Hematopoietic multipotent progenitor cell treated with erythropoietin and hydrocortisone succinate and interleukin-3 and kit ligand, for 6 days (in vitro differentiated cells): ENCODE data around the gene FBXL14.

ENCODE experiments used
- DNase-seq: peaks from one replicate; pipeline ENCODE4 v3.0.0-alpha.2; 2015

FBXL14 gene, protein sequence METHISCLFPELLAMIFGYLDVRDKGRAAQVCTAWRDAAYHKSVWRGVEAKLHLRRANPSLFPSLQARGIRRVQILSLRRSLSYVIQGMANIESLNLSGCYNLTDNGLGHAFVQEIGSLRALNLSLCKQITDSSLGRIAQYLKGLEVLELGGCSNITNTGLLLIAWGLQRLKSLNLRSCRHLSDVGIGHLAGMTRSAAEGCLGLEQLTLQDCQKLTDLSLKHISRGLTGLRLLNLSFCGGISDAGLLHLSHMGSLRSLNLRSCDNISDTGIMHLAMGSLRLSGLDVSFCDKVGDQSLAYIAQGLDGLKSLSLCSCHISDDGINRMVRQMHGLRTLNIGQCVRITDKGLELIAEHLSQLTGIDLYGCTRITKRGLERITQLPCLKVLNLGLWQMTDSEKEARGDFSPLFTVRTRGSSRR

GRCh38 chr12:1594261-1595025 is at the start of gene FBXL14:
FBXL14 (minus strand) TSS chr12:1594581; CDS start chr12:1594066, 515 bp downstream.
- peak; percentile 96 for DNase-seq

- no peak for DNase-seq
Measured at GRCh38 chr12:1643905-1644533, 49.6 kb upstream of the FBXL14 start.

GRCh38 chr12:1643043-1643442 is 48.7 kb upstream of the FBXL14 start:
- no peak for DNase-seq

GRCh38 chr12:1642513-1642912 is 48.1 kb upstream of the FBXL14 start:
- DNase-seq, result no peak

DNA sequence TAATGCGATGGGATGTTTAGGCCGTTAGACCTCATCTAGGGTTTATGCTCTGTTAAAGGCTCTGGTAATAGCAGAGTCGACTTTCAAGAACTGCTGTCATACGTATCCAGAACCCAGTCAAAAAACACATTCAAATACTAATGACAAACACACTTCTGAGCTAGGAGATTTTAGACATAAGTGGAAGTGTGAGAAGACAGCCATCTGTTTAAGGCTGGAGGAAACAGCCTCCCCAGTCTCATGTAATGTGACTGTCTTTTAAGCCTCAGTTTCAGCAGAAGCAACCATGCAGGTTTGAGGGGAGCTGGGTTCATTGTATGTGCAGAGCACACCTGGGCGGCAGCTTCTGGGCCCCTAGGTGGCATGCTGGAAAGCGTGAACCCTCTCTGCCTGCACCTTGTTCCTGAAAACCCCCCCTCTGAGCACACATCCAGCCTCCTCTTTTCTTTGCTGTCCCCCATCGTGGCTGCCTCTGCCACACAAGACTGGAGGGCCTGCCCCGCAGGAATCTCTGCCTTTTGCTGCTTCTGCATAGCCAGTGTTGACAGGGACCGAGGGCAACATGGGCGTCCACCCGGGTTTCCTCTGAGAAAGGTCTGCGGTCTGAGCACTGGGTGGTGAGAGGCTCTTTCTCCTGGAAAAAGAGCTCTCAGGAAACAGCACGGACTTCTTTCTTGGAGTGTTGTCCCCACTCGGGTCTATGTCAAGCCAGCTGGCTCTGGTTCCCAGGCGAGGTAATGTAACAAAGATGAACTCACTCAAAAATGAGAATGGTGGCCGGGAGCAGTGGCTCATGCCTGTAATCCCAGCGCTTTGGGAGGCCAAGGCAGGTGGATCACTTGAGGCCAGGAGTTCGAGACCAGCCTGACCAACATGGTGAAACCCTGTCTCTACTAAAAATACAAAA is 46.2 kb upstream of the FBXL14 start:
- no peak for DNase-seq

GRCh38 chr12:1639538-1639937 is 45.2 kb upstream of the FBXL14 start:
- no peak for DNase-seq

- no peak for DNase-seq
Measured at GRCh38 chr12:1638203-1638602, 43.8 kb upstream of the FBXL14 start.

DNA sequence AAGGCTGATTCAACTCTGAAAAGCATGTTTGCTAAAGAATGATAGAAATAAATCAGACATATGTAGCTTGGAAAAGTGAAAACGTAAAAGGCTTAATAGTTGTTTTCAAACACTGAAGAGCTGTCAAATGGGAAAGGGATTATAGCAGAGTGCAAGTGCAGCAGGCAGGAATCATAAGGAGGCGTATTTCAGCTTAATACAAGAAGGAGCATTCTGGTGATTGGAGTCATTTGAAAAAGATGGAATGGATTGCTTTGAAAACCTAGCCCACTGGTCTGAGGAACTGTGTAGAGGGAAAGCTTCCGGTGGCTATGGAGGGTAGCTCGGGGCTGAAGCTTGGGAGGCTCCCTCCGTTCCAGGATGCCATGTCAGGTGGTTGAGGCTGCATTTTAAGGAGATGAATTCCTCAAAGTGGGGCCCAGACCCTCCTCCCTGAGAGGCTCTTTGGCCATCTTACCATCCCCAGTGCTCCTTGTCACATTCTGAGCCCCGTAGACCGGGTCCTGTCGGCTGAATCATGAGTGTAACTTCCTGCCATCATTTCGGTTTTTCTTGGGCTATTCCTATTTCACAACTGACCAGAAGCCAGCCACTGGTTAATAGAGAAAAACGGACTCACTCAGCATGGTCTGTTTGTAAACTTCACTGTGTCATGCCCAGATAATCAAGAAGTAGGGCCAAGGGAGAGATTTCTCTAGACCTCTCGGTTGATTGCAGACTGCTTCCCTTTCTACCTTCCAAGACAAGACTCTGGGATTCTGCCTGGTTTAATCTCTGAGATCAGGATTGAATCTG is 41.1 kb upstream of the FBXL14 start:
- peak; percentile 50 for DNase-seq

DNA sequence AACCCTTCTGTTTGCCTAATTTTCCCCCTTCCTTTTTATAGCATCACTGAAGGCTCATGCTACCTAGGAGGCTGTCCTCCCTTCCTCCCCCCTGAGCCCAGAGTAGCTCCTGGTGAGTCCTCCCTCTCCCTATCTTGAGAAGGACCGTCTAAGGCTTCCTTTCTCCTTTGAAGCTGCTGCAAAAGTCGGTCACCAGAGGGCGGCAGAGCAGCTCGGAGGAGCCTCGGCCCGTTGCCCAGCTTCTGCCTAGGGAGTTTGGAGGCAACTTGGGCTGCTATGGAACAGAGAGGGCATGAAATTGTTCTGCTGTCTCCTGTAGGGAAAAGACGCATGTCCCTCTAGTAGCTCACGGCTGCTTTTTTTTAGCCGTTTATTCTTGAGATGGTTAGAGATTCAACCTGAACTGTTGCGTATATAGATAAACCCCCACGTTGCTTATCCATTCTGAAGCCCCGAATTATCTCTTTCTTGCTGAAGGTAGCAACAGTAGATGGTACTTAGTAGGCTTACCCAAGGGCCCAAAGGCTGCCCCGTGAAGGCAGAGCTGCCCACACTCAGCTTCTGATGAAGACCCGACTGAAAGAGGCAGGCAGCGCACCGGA is 40.3 kb upstream of the FBXL14 start:
- peak; percentile 92 for DNase-seq

GRCh38 chr12:1634149-1634548 is 39.8 kb upstream of the FBXL14 start:
- no peak for DNase-seq

- DNase-seq, result no peak
Measured at GRCh38 chr12:1633459-1633858, 39.1 kb upstream of the FBXL14 start.

DNA sequence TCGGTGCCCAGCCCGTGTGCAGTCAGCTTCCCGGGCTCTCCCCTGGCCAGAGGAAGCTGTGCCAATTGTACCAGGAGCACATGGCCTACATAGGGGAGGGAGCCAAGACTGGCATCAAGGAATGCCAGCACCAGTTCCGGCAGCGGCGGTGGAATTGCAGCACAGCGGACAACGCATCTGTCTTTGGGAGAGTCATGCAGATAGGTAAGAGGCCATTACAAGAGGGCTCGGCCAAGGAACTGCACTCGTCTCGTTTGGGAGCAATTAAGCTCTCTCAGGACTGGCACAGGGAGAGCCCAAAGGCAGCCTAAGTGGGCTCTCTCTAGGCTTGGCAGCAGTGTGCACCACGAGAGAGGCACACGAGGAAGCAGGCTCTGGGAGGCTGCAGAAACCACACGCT is 38.3 kb upstream of the FBXL14 start:
- no peak for DNase-seq

DNA sequence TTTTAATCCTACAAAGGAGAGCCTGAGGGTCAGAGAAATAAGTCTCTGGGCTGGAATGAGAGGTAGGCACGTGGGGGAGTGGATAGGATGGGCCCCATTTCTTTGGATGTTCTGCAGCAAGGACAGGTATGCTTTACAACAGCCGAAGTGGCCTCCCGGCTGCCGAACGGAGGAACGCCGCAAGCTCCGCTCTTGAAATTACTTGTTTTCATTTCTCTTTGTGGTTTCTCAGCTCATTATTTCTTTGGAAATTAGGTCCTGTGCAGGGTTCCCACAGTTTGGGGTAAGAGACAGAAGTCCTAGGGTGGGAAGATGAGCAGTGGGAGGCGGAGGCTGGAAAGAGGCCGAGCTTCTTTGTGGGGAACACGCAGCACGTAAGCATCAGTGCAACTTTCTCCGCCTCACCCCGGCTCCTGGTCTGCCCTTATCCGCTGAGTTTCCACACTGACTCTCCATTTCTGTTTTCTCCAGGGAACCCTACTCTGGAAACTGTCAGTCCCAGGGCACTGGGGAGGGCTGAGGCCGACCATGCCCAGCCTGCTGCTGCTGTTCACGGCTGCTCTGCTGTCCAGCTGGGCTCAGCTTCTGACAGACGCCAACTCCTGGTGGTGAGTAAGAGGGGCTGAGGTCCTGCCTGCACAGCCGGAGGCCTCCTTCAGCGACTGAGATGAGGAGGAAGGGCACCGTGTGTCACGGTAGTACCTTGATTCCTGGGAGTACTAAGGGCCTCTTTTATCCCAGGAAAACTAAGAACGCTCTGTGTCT is 36.6 kb upstream of the FBXL14 start:
- DNase-seq, result no peak

- DNase-seq, result peak; percentile 50
Measured at GRCh38 chr12:1630133-1630826, 35.9 kb upstream of the FBXL14 start.

DNA sequence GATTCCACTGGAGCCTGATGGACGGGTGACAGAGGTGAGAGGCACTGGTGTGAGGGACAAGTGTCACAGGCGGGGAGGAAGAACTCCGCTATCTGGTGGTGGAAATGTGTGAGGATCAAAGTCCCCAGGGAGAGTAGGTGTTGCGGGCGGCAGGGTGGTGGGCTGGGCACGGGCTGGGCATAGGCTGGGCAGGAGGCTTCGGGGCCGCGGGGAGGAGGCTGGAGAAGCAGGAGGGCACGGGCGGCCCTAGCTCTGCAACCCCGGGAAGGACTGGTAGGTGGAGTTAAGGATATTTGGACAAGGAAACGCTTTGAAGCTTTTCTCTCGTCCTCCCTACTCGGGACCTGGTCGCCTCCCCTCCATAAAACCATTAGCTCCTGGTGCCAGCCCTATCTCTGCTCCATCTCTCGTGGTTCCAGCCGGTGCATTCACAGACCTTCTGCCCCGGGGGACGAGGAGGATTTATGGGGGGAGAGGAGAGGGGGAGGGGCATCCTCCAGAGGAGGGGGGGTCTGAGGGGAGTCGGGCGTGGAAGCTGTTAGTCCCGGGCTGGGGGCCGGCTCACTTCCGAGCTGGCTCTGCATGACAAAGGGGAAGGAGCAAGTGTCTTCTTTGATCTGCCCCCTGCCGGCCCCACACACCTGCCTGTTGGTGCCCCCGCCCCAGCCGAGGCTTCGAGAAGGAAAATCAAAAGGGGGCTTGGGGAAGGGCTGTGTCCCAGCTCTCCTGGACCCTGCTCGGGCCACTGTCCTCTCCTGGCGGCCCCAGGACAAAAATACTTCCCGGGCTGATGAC is 35.2 kb upstream of the FBXL14 start:
- no peak for DNase-seq

DNA sequence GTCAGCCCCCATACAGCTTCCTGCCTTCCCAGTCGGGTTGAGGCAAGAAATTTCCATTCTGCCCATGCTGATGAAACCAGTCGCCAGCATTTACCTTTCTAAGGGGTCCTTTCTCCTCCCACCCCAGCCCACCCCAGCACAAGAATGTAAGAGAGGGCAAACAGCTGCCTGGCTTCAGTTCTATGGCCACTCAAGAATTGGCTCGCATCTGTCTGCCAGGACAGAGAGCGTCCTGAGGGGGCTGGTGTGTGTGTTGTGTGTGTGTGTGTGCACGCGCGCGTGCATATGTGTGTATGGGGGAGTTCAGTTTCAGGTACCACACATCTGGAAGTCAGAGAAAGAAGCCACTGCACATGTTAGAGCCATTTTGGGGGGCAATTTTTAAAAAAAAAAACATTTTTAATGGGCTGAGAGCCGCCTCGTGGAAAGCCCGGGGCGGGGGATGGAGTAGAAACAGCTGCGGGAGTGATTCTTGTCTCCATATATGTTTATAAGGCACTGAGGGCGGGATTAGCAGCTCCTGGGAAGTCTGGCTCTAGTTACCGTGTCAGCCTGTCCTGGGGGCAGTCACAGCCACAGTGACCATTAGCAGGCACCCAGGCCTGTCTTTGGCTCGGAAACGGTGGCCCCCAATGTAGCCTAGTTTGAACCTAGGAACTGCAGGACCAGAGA is 34.4 kb upstream of the FBXL14 start, which contains the start of gene WNT5B:
Gene WNT5B, plus strand, starts transcription at position 566 of the 672 bp plus-strand sequence. CDS start 2,124 bp downstream, outside the sequence.
- no peak for DNase-seq

GRCh38 chr12:1622406-1622805 is 28.0 kb upstream of the FBXL14 start:
- DNase-seq, result no peak

DNA sequence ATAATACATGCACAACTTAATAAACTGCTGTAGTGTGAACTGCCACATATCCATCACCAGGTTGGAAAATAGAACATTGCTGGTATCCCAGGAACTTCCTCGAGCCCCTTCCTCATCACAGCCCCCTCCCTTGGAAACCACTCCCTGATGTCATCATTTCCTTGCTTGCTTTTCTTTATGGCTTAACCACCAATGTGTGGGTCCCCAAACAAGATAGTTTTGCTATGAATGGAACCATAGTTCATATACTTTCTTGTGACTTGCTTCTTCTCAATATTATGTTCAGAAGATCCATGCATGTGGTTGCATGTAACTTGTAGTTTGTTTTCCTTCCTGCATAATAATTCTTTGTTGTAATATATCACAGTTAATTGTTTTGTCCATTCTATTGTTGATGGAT is 25.7 kb upstream of the FBXL14 start:
- no peak for DNase-seq
